Occipital lobe (tissue), 2 donors: ENCODE results near the gene TSC22D1. TPM values are rescaled to one million over a fixed set of nuclear protein-coding genes. Genes with fewer than 3 reads are reported as not detected.

Experiments
- DNase-seq: peaks from one replicate; lab custom pipeline; 2025; lab: John Stamatoyannopoulos, UW
- total RNA-seq: library from RNA; depleted of rRNA; stranded (reverse); fragments of >200 nt; gene quantifications from one replicate; pipeline ENCODE4 v1.2.3, GENCODE V29; 2014

TSC22D1 gene
- total RNA-seq, 1 donor from 2014 or later, result 251 TPM

DNA sequence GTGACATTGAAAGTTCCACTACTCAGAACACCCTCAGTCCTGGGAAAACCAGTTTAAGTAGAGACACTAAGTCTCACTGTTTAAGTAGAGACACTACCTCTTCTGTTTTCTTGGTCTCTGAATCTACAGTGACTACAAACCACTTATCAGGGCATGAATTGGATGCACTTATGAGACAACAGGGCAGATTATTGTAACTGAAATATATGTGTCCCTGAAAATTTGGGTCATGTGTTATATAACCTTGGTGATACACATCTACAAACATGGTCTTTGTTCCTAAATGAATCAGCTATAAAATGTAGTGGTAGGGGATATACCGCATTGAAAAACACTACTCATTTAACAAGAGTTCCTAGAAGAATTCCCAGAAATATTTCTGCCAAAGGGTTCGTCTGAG, 146.8 kb downstream of the TSC22D1 start:
- DNase-seq, result no peak

DNA sequence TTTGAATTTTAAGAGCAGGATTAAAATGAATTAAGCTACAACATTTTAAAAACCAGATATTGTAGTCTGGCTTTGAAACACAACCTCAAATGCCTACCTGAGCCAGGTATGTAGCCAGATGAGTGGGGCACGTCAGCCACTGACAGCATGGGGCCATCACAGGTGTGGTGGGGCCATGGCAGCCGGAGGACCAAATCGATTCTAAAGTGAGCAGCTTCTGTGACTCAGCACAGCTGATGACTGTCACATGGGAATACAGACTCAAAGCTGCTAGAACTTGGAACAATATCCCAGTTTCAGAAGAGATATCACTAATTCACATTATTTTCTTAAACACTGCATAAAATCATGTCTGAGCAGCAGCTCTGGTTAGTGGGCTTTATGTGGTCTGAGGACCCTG, 149.7 kb downstream of the TSC22D1 start:
- DNase-seq, result no peak

DNA sequence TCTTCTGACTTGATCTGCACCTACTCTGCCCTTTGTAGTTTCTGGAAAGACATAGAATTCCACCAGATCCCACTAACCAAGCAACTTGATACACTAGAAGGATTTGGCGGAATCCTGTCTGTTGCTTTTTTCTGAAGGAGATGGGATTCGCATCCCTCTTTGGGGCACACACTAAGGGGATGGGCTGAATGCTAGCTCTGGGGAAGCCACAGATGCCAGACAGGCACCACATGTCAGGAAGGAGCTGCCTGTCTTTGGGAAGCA, 150.4 kb downstream of the TSC22D1 start:
- no peak for DNase-seq

DNA sequence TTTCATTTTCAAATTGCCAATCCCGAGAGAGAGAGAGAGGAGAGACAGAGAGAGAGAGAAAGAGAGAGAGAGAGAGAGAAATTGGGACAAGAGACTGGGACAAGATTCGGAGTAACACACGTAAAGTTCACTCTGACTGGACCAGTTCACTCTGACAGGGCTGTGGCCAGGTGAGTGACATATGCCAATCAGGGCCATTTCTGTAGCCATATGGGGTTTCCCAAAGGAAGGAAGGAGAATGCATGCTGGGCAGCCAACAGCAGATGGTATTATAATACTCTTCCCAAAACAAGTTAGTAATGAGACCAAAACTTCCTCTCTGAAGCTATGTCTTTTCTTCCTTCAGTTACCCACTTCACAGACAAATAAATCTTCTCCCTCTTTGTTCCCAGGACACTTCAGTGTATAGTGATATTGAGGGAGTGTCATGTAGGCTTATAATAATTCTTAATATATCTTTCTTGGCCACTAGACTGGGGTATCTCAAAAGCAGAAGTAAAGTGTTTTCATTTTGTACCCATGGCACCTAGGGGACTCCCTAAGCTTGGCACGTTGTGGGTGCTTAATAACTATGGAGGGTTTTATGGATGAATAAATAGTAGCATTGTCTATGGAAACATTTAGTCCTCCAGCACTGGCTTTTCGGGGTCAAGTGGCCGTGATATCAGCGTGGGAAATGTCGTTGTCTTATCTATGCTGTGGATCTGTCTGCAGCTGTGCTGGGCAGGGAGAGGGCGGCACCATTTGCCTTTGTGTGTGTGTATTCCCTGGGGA, 150.9 kb downstream of the TSC22D1 start:
- no peak for DNase-seq

DNA sequence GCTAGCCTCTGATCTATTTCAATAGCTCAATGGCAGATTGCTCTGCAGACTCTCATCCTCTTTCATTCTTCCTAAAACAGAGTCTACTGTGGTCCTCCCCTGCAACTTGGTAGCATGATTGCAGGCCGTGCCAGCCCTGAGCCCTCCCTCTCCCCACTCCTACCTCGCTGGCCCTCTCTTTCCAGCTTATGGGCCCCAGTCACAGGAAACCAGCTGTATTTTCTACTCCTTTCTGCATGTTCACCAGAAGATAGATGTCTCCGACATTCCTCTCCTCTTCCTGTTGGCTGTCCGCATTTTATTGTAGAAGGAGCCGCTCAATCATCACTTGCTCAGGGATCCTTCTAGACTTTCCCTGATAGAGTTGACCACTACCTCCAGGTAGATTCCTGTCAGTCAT, 152.3 kb downstream of the TSC22D1 start:
- no peak for DNase-seq

DNA sequence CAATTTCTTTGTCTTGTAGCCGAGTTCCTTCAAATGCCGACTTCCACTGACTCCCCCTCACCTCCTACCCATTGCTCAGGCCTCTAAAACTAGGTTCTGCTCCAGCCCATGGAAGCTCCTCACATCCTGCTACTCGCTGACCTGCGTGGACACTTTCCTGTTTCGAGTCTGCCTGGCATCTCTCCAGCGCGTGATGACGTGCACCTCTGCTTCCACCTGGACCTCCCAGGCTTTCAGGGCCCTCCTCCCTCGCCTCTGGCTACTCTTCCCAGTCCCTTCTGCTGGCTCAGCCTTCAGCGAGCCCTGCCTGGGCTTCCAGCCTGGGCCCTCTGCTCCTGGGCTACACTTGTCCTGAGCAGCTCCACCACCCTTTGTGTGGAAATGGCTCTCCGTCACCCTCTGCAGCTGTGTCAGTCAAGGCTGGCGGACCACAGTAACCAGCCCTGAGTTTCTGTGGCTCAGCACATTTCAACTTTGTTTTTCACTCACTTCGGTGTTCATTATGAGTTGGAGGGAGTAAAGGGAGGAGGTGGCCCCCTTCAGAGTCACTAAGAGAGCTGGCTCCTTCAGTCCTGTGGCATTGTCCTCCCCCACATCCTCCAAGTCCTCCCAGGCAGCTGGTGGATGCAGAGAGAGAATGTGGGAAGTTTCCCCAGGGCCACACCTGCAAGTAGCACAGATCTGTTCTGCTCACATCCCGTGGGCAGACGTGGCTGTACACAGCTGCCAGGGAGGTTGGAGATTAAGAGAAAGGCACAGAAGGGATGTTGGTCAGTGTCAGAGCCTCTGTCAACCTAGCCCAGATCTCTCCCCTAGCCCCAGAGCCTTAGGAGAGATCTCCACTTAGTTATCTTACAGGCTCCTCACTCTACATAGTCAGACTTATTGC, 153.1 kb downstream of the TSC22D1 start:
- peak; percentile 17 for DNase-seq

DNA sequence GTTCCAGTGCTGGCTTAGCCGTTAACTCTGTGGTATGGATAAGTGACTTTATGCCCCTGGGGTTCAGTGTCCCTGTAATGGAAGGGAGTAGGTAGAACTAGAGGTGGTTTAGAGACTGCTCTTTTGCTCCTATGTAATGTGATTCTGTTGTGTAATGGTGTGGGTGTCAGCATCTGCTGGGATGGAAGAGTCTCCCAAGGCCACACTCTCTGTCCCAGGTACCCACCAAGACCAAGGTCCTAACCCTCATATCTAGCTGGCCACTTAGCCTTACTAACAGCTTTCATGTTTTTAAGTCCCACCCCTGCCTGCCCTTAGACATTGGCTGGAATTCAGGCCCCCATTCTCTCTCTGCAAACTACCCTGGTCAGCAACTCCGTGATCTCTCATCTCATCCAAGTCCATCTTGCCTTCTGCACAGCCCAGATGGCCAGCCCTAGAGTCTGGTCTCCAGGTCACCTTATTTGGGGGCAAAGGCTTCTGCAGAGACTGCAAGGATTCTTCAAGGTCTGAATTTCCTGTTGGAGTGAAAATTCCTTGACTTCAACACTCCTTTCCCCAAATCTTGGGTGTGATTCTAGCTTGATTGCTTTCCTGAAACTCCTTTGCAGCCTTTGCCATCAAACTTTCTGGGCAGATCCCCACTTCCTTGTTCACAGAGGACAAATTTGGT, 154.1 kb downstream of the TSC22D1 start:
- no peak for DNase-seq

DNA sequence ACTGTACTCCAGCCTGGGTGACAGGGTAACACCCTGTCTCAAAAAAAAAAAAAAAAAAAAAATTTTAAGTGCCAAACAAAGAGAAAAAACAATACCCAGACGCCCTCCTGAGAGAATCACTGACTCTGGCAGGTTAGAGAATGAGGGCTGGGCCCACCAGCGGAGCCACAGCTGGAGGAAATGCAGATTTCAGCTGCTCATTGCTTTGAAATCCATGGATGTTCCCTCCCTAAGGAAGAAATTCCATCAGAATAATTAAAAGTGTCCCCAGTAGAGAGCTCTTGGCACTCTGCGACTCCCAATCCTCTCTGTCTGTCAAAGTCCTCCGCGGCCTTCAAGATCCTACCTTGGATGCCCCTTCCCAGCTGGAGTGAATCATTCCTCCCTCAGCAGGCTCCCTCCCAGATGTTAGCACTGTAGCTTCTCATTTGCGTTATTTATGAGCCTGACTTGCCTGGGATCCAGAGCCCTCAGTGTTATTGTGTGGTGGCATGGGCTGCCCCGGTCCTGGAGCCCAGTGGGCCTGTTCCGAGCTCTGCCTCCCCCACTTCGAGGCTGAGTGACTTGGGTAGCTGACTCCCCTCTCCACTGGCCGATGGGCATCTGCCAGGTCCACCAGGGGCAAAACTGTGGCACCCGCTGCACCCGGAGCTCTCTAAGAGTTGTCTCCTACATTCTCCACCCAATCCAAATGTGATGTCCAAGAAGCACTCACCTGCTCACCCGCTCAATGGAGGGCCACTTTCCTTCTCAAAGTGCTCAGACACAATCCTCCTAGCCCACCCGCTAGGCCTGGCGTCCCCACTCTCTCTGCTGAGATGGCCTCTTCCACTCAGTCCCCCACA, 155.5 kb downstream of the TSC22D1 start:
- no peak for DNase-seq

DNA sequence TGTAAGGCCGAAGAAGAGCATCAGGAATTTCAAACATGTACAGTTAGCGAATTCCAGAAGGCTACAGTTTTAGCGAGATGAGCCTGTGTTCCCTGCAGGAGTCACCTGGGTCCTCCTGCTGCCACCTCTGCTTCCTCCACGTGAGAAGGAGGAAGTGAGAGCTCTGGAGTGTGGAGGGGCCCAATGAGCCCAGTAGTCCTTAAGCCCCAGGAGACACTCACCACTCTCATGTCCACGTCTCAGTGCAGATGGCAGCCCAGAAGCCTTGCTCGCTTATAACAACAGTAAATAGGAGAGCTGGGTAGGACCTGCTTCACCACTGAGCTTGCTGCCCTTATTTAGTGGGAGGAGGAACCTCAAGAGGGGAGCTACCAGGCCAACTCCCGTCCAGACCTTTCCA, 158.3 kb downstream of the TSC22D1 start:
- DNase-seq, result no peak

DNA sequence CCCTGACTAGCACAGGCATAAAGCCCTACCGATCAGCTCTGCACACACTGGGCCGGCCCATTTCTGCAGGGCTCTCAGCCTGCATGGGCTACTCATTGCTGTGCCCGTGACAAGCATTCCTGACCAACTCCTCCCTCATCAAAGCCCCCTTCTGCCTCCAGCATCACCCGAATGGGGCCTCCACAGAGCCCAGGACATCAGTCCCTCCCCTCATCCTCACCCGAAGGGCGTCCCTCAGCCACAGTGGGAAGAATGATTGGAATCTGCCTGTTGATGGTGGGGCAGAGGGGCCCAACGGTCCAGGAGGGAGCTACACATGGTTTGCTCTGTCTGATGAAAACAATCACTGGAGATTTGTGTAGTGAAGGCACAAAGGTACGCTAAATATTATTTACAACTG, 158.7 kb downstream of the TSC22D1 start:
- no peak for DNase-seq

DNA sequence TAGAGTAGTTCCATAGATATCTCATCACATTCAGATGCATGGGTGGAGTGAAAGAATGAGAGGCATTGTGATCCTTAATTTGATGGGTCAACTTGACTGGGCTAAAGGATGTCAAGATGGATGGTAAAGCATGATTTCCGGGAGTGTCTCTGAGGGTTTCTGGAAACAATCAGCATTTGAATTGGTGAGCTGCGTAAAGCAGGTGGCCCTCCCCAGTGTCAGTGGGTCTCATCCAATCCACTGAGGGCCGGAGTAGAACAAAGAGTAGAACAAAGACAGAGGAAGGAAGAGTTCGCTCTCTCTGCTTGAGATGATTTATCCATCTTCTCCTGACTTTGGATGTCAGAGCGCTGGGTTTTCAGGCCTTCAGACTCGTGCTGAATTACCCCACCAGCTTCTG, 159.4 kb downstream of the TSC22D1 start:
- no peak for DNase-seq

DNA sequence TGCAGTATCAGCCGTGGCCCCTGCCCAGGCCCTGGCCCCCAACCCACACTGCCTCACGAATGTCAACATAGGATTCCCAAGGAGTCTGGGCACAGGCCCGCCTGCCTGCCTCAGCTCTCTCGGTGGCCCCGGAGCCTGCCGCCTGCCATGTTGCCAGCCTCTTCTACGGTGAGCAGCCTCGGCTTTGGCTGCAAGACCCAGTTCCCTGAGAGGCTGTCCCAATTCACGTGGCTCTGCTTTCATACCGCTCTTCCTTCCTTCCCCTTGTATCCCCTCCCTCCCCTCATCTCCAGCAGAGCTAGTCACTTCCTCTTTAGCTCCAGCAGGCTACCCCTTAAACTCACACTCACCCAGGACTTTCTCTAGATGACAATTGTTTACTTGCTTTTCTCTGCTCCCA, 159.8 kb downstream of the TSC22D1 start:
- DNase-seq, result no peak

DNA sequence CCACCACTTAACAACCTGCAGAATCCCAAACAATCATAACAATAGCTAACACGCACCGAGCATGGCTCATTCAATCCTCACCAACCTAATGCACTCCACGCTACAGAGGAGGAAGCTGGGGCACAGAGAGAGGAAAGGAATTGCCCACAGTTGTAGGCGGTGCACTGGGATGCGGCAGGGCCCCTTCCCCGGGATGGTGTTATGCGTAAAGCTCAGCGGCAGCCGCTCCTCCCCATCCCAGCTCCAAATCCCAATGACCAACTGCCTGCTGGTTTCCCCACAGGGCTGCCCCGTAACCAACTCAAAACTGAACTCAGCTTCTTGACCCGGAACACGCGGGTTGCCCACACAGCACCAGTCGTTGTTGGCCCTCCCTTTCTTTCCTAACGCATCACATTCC, 160.3 kb downstream of the TSC22D1 start:
- no peak for DNase-seq

DNA sequence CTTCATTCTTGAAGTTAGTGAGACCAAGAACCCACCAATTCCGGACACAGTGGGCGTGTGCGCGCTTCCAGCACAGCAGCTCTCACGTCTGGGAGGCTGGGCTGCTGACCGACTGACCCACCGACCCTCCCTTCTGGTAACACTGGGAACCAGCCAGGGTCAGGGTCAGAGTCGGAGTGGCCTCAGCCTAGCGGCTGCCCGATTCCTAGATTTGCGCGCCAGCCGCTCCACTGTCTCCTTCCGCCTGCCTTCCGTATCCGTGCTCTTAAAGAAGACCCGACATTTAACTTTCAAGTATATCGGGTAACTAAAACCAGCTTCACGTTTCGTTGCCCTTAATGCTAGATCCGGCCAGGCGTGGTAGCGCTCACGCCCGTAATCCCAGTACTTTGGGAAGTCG, 161.4 kb downstream of the TSC22D1 start:
- DNase-seq, result no peak

DNA sequence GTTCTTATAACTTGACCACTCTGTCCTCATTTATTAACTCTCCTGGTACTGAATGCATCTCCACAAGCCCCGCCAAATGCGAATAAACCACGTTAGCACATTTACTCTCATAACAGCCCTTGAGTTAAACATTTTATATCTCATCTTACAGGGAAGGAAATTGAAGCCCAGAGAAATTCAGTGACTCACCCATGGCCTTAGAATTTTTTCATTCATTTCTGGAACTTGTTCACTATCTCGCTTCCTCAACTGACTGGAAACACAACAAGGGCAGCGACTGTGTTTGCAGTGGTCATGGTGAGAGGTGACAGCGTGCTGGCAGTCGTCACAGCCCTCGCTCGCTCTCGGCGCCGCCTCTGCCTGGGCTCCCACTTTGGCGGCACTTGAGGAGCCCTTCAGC, 163.0 kb downstream of the TSC22D1 start:
- no peak for DNase-seq

DNA sequence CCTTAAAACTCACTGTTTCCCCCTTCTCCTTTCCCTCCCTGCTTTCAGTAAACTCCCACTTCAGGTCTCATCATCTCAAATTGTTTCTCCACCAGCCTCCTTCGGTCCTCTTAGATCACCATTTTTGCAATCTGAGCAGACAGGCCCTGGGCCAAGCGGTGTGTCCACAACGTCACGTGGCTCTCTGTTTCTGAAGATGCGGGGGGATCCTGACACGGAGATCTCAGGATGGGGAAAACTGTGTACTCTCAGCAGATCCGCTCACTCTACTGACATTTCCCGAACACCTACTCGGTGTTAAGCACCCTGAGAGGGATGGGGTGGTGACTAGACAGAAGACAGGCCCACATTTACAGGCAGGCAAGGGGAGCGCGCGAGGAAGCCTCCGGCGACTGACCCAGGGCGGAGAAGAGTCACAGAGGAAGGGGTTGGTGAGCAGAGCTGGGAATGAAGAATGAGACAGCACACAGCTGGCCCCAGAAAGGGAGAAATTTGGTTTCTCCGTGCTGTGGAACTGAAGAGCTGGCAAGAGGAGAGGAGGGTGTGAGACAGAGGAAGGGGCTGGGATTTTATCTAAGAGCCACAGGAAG, 163.7 kb downstream of the TSC22D1 start:
- DNase-seq, result no peak

DNA sequence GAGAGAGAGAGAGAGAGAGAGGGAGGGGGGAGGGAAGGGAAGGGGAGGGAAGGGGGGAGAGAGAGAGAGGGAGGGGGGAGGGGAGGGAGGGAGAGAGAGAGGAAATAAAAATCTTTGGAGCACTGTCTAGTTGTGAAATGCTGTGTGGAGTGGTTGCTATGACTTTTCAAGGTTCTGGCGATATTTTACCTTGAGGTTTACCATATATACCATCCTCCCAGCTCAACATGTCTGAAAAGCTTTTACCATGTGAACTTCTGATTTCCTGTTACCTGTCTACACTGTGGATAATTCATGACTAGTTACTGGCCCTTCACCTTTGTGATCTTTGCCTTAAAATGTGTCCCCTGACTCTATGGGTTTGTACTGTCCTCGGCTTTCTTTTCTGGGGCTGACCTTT, 164.3 kb downstream of the TSC22D1 start:
- DNase-seq, result no peak

DNA sequence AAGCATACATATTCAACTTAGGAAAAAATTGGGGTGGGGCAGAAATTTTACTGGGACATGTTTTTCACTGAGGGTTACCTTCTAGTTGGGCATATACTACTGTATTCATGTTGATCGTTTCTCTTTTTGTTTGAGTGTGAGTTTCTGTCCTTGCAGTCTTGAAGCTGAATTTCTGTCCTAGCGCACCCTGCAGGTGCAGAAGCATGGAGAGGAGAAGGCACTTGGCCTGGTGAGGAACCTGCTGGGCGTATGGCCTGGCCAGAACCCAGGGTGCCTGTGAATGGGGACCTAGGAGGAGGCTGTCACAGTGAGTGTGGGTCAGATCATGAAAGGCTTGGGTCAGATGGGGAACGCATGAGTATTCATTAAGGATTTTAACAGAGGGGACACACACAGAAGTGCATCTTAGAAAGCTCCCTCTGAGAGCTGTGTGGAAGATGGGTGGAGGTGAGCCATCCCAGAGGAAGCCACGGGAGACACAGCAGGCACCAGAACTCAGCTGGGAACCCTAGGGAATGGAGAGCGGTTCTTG, 165.7 kb downstream of the TSC22D1 start:
- DNase-seq, result no peak

DNA sequence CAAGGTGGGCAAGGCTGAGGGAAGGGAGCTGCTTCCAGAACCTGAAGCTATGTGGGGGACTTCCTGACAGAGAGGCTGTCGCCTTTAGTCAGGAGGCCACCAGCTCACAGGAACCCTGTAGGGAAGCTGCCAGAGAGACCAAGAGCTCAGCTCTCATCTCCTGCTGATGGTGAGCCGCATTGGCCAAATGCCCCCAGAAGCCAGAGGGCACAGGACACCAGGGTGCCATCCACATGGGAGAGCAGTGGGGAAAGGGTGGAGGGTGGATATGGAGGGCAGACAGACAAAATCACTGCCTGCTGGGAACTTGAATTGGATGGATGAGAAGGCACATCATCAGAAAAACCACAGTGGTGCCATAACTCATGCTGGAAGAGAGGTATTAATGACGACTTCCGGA, 166.5 kb downstream of the TSC22D1 start:
- DNase-seq, result no peak

DNA sequence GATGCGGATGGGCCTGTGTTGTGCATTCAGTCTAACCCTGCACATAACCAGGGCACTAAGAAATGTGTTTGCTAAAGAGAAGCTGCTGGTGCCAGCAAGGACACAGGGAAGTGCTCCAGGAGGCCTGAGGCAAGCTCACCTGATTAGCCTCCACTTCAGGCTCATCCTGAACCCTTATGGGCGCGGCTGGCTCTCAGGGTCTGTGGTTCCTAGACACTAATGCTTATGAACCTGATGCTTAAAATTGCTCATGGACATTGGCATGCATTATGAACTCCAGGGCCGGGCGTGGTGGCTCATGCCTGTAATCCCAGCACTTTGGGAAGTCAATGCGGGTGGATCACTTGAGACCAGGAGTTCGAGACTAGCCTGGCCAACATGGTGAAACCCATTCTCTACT, 168.2 kb downstream of the TSC22D1 start:
- no peak for DNase-seq

DNA sequence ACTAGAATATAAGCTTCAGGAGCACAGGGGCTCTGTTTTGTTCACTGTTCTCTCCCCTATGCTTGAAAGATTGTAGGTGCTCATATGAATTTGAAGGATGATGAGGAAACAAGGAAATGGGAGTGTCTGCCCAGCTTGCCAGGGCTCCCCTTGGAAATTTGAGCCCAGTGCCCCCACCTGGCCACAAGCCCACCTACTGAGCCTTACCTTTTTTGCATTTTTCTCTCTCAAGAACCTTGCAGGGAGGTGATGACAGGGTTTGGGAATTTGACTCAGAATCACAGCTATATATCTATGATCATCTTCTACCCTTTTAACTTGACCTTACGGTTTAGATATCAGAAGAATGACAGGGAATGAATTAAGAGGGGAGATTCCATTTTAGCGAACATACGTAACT, 168.8 kb downstream of the TSC22D1 start:
- no peak for DNase-seq
